GM19395 (cell line): ENCODE results near the gene SNAI3.

ENCODE experiments used
- ATAC-seq: cut with Tn5 transposase; IDR thresholded peaks from one replicate; pipeline ENCODE4 v1.9.1; 2021; ENCODE audit warnings: mild to moderate bottlenecking, moderate library complexity; ENCODE audit not compliant: unreplicated experiment

Gene SNAI3

DNA sequence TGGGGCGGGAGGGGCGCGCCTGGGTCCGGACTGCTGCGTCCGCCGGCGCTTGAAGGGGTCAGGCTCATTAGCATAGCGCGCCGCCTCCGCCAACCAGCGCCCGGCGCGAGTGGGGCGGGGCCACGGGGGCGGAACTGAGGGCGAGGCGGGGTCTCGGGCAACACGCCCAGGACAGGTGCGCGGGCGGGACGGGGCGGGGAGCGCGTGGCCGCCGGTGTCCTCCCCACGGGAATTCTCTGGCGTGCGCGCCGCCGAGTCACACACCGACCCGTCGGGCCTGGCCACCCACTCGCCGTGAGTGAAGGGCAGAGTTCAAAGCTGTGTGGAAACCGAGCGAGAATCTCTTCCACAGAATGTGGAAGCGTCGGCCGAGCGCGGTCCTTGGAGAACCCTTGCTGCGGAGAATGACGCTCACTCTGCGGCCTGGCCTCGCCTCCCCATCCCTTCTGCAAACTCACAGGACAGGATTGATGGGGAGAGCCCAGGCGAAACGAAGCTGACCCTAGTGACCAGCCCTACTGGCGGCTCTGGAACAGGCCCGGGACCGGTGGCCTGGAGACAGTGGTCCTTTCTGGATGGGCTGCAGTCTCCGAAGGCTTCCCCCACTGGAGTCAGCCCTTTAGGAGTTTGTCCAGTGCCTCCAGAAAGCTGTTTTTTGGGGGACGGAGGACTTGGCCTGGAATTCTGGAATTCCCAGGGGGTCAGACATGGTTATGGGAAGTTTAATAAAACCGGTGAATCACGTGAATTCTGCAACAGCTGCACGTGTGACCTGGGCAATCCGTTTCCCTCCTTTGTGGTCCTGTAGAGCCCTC, at the start of gene SNAI3:
TSS of gene SNAI3 (minus strand) at position 69 of the 815 bp plus-strand sequence. CDS start 101 bp downstream, outside the sequence.
- peak; percentile 58 for ATAC-seq

DNA sequence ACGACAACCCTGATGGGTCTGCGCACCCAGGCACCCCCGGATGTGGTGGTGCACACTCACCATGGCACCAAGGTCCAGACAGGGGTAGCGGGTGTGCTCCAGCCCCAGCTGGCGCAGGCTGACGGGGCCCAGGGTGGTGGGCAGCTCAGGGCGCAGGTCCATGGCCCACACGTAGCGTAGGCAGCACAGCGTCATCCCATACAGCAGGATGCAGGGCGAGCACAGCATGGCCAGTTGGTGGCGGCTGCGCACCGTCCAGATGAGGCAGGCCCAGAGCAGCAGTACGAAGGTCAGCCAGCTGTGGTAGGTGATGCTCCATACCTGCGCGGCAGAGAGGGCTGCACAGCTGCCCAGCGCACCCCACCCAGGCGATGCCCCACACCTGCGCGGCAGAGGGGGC, 49.8 kb upstream of the SNAI3 start:
- ATAC-seq: no peak

DNA sequence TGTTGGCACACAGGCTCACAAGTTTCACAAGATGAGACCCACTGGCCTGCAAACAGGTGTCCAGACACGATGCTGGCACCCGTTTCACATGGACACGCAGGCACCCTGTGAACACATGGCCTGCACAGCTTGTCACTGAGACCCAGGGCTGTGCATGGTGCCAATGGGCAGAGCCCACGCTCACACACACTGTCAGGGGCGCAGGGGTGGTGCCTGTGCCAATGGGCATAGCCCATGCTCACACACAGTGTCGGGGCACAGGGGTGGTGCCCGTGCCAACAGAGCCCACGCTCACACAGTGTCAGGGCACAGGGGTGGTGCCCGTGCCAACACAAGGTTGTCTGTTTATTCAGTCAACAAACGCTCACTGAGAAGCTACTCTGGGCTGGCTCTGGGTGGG, 49.3 kb upstream of the SNAI3 start:
- no peak for ATAC-seq

DNA sequence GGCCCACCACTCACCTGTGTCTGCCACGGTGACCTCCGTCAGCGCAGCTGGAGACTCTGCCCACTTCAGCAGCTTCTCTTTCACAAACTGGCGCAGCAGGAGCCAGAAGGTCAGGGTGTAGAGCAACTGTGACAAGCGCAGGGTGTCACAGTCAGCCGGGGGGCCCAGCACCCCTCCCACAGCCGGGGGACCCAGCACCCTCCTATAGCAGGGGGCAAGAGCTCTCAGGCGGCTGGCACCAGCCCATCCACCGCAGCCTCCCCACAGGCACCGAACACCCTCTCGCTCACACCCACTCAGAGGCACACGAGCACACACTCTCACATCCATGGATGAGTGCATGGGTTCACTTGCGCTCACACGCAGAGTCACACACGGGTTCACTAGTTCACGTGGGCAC, 48.8 kb upstream of the SNAI3 start:
- no peak for ATAC-seq

DNA sequence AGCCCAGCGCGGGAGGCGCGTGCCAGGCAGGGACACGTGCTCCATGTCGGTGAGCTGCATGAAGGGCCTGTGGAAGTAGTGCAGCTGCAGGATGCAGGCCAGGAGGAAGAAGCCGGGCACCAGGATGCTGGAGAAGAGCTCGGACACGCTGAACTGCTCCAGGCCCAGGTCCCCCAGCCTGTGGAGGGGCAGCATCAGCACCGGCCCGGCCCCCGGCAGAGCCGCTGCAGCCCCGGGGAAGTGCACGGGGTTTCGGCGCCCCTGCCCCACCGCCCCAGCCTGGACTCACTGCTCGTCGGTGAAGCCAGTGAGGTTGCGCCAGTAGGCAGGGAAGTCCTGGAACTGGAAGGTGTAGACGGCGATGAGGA, 48.0 kb upstream of the SNAI3 start:
- no peak for ATAC-seq

DNA sequence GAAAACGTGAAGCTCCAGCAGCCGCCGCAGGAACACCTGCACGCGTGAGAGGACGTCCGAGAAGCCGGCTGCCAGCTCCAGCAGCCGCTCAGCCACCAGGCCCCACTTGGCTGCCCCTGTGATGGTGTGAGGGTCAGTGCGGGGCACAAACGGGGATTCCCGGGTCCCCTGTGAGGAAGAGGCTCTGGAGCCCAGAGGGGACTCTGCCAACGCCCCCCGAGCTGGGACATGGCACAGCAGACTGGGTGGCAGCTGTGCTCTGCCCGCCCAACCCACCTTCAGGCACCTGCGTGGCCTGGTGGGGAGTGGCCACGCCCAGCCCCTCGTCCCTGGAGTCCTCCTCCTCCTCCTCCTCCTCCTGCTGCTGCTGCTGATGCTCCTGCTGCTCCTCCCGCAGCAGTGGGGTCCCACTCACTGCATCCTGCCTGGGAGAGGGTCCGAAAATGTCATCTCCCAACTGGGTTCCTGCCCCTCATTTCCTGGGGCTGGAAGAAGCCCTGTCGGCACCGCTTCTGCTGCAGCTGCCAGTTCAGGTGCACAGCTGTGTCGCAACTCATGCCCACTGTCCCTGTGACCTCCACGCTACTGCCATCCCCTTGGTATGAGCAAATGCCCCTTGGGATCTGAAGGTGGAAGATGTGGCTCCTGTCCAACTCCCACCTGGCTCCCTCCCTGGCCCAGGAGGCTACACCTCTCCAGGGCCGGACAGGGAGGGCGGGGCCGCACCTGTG, 47.5 kb upstream of the SNAI3 start:
- ATAC-seq: no peak

DNA sequence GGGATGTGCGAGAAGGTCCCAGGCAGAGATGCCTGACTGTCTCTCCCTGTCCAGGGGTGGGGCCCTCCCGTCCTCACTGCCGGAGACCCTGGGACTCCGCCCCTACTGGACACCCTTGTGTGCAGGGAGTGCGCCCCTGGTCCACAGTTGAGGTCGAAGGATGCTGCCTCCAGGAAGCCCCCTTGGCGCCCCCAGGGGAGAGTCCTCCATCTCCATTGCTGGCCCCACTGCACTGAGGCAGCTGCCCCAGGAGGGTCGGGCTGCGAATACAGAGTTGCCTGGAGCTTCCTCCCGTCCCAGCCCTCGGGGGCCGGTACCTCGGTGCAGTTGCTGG, 46.6 kb upstream of the SNAI3 start:
- ATAC-seq: no peak

DNA sequence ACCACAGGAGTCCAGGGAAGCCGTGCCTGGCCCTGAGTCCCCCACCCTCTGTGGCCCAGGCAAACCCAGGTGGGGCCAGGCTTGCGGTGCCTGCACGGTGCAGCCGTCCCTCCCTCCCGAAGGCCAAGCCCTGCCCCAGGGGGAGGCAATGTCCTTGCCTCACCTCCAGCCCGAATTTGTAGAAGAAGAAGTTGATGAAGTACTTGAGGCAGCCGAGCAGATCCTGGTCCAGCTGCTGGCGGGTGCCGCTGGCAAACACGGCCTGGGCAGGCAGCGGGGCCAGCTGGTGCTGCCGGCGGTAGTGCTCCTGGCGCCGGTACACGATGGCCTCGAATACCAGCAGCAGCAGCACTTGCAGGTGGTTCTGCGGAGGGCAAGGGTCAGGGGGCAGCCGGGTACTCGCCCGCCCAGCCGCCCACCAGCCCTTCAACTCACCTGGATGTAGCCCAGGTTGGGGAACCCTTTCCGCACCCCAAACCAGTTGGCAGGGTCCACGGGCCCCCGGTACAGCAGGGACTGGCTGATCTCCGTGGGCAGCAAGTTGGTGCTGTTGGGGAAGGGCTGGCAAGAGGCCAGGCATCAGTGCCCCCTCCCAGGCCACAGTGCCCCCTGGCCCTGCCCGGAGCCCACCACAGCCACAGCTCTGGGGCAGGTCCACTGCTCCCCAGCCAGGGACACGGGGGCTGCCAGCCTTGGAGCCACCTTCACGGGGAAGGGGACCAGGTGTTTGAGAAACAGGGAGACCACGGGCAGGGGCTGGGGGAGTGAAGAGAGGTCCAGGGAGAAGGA, 46.1 kb upstream of the SNAI3 start:
- no peak for ATAC-seq

DNA sequence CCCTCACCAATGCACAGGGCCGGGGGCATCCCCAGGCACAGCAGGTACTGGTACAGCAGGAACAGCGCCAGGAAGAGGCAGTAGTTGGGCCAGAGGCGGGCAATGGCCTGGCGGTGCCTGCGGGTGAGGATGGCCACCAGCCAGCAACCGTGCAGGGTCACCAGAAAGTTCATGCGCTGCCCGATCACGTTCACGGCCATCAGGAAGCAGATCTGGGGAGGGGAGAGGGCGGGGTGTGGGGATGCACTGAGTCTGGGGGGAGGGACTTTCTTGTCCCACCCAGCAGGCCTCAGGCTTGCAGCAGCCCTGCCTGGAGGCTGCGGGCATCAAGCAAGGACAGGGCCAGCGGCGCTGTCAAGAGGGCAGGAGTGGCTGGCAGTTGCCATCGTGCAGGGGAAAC, 45.4 kb upstream of the SNAI3 start:
- ATAC-seq: no peak

DNA sequence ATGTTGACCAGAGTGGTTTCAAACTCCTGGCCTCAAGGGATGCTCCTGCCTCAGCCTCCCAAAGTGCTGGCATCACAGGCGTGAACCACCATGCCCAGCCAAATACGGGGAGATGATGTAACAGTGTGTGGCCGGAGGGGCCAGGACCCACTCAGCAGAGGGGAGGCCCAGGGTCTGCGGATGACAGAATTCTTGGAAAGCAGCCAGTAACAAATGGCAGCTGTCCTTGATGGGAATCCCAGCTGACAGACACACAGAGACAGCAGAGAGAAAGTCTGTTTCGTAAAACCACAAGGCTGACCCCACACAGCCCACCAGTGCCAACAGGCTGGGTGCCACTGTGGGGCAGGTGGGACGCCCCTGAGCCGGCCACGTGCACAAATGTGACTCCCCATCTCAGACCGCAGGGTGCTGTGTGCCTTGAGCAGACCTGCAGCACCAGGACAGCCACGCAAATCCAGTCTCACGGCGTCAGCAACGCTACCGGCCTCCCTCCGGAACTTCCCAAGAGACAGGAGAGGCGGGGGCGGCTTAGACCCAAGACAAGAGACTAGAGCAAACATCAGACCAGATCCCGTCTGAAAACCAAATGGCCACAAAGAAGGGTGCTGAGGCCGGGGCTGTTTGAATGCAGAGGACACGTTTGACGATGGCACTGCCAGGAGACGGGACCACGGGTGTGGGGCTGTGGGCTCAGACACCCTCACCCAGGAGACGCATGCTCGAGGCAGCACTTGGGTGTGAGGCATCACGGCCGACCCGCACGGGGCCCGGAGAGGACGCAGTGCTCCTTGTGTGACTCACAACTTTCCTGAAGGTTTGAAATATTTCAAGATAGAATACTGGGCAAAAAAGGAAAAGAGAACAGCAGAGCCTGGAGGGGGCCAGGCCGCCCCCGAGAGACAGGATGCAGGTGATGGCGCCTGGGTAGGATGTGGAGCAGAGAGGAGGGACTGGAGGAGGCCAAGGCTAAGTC, 44.6 kb upstream of the SNAI3 start:
- no peak for ATAC-seq

DNA sequence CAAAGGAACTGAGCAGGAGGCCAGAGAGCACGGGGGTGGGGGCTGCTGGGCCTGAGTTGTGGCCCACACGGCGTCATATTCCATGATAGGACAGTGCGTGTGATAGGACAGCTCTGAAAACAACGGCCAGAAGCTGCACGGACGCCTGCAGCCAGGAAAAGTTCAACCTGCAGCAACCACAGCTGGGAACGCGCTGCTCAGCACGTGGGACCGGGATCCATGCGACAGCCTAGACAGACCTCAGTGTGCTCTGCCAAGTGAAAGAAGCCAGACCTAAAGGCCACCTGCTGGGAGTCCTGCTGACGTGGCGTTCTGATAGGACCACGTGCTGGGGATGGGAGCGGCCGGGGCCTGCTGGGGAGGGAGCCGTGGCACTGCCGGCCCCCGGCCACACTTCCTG, 41.6 kb upstream of the SNAI3 start:
- no peak for ATAC-seq

DNA sequence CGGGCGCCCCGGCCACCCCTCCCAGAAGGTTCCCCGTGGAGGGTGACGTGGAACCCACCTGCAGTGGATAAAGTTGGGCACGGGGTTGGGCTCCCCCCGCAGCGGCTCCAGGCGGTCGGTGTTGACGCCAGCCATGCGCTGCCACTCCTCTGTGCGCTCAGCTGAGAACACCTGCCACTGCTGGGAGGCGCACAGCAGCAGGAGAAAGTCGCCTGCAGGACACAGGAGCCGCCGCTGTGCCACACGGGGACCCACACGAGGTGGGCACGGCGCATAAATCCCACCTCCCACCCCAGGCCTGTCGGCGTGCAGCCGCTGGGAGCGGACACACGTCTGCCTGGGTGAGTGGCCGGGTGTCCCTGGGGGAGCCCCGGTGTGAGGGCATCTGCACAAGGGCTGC, 40.7 kb upstream of the SNAI3 start:
- ATAC-seq: no peak

DNA sequence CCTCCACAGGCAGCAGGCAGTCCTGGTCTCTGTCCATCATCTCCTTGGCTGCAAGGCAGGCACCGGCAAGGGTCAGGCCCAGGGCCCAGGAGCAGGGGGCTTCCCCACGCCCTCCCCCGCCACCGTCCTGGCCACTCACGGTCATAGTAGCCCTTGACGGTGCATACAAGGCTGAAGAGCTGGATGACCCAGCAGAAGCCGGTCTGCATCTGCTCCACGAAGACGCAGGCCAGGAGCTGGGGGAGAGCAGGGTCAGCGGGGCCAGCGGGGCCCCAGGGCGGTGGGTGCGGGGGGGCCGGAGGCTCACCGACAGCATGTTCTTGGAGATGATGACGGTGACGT, 40.1 kb upstream of the SNAI3 start:
- ATAC-seq: no peak

DNA sequence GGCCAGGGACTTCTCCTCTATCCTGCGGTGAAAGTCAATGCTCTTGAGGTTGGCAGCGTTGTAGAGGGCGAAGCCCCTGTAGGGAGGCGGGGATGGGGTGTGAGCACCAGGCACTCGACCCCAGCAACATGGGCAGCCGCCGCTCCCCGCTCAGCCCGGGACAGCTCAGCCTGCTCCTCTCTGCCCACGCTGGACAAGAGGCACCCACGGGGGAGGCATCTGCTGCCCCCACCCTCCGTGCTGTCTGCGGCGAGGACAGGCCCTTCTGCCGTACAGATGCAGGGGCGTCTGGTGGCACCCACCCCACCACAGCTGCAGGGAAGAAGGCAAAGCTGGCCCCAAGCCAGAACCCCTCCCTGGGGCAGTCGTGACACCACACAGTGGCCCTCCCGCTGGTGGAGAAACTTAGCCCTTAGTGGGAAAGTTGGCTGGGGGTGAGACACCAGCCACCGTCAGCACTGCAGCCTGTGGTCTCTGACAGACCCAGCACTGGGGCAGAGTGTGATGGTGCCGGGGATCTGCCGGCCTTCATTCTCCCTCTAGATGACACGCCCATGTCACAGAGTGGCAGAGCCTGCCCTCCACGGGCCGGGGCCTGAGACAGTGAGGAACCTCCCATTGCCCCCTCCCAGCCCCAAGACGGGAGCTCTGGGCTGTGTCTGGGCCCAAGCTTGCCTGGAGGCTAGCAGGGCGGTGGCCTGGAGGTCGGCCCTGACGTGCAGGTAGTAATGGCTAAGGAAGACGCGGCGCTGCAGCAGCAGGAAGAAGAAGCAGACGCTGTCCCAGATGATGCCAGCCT, 39.5 kb upstream of the SNAI3 start:
- no peak for ATAC-seq

DNA sequence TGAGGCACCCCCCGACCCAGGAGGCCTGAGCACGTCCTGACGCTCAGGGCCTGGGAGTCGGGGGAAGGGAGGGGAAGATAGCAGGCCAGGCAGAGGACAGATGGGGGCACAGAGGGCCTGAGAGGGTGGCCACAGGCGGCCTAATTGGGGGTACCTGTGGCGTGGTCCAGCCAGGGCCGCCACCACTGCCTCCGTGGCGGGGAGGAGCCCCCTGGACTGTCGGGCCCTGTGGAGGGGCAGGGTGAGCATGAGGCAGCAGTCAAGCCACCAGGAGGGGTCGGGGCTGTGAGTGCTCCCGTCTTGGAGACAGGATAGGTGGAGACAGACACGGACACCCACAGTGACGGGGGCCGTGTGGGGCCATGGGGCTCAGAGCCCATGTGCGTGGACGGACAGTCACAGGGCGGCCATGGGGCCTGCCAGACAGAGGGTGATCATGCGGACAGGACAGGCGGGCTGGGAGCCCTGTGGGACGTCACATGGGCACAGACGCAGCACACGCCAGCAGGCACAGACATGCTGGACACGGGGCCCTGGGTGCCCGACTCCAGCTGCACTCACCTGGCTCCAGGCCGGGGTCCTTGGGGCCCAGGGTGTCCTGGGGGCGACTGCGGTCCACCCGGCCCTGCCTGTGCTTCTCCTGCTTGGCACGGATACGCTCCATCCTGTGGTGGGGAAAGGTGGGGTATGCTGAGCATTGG, 38.7 kb upstream of the SNAI3 start:
- ATAC-seq: no peak

DNA sequence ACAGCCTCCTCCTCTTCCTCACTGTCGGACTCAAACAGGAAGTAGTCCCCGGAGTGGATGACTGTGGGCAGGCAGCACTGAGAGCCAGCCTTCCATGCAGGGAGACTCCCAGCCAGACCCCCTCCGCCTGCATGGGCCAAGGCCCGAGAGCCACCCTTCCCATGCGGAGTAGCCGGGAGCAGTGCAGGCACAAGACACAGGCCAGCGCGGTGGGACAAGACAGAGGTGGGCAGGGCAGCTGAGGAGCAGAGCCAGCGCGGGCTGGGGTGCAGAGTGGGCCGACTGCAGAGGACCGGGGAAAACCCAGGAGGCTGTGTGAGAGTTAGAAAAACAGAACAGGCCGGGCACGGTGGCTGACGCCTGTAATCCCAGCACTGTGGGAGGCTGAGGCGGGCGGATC, 37.6 kb upstream of the SNAI3 start:
- ATAC-seq: no peak

DNA sequence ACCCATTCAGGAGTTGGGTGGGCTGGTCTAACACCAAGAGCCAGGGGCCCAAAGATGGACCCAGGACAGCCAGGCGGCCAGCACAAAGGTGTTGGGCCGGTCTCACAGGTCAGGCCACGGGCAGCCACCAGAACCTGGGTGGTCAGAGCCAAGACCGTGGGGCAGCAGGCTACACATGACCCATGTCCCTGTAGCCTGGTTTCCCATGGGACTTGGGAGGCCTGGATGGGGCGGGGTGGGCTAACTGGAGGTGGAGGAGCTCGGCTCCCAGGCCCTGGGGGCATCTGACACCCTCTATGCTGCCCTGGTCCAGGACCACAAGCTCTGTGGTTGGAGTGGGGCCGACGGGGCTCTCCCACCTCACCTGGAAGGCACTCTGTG, 37.2 kb upstream of the SNAI3 start:
- no peak for ATAC-seq

DNA sequence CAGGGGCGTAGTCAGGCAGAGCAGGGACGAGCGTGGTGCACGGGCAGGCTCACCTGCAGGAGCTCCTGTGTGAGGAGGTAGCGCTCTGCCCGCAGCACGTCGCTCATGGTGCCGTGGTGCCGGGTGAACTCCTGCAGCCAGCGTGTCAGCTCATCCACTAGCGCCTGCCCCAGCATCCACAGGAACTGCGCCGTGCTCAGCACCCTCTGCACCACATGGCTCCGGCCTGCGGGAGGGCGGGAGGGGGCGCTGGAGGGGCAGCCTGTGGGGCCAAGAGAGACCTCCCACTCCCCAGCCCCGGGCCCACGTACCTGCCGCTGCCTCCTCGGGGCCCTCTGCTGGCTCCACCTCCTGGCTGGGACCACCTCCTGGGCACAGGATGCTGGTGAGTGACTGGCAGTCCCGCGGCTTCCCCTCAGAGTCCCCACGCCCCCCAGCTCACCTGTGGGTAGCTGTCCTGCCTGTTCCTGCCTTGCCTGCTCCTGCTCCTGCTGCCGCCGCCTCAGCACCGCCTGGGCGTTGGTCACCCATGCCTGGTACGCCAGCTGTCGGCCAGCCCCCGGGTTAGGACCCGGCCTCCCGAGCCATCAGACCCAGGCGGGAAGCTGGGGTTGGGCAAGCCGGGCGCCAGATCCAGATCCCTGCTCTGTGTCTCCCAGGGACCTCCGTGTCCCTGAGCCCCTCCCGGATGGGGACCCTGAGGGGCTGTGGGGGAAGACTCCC, 36.6 kb upstream of the SNAI3 start:
- ATAC-seq: no peak
